ENCODE measurements around the gene ANO10.
A peak's percentile ranks its signal among the peaks of the same experiment; 100 is the strongest.
"Not testable (repeated sequence)": the region's sequence is repeated elsewhere in the genome, so short reads cannot be mapped to it uniquely, and the experiment has no call there.

Gene ANO10

GRCh38 chr3:43477600-43477999 is 144.2 kb downstream of the ANO10 start:
- no peak for DNase-seq (ENCODE audit: low spot score)

GRCh38 chr3:43473737-43474136 is 148.1 kb downstream of the ANO10 start:
- DNase-seq (ENCODE audit: low spot score) = no peak

GRCh38 chr3:43473244-43473643 is 148.6 kb downstream of the ANO10 start:
- DNase-seq (ENCODE audit: low spot score) = no peak

GRCh38 chr3:43468133-43468532 is 153.7 kb downstream of the ANO10 start:
- no peak for DNase-seq (ENCODE audit: low spot score)

GRCh38 chr3:43465109-43465508 is 156.7 kb downstream of the ANO10 start:
- DNase-seq (ENCODE audit: low spot score) = no peak

- not testable (repeated sequence) for DNase-seq (ENCODE audit: low spot score)
These were observed 159.2 kb downstream of the ANO10 start for GRCh38 chr3:43462566-43462965.

- no peak for DNase-seq (ENCODE audit: low spot score)
These were observed 160.5 kb downstream of the ANO10 start for GRCh38 chr3:43461345-43461744.

GRCh38 chr3:43457038-43457437 is 164.8 kb downstream of the ANO10 start:
- not testable (repeated sequence) for DNase-seq (ENCODE audit: low spot score)

GRCh38 chr3:43455233-43455632 is 166.6 kb downstream of the ANO10 start:
- DNase-seq (ENCODE audit: low spot score) = peak; percentile 49

- no peak for DNase-seq (ENCODE audit: low spot score)
These were observed 167.8 kb downstream of the ANO10 start for GRCh38 chr3:43453981-43454380.

GRCh38 chr3:43451670-43452254 is 170.0 kb downstream of the ANO10 start:
- DNase-seq (ENCODE audit: low spot score) = no peak

GRCh38 chr3:43448098-43448497 is 173.7 kb downstream of the ANO10 start:
- no peak for DNase-seq (ENCODE audit: low spot score)

GRCh38 chr3:43445820-43446219 is 176.0 kb downstream of the ANO10 start:
- no peak for DNase-seq (ENCODE audit: low spot score)

GRCh38 chr3:43442872-43443395 is 178.9 kb downstream of the ANO10 start:
- DNase-seq (ENCODE audit: low spot score) = no peak

- no peak for DNase-seq (ENCODE audit: low spot score)
These were observed 185.2 kb downstream of the ANO10 start for GRCh38 chr3:43436507-43437140.

- DNase-seq (ENCODE audit: low spot score) = no peak
These were observed 186.1 kb downstream of the ANO10 start for GRCh38 chr3:43435706-43436105.

GRCh38 chr3:43434431-43434830 is 187.4 kb downstream of the ANO10 start:
- no peak for DNase-seq (ENCODE audit: low spot score)

- no peak for DNase-seq (ENCODE audit: low spot score)
These were observed 189.3 kb downstream of the ANO10 start for GRCh38 chr3:43432462-43432861.

- DNase-seq (ENCODE audit: low spot score) = no peak
These were observed 195.4 kb downstream of the ANO10 start for GRCh38 chr3:43426388-43426787.

GRCh38 chr3:43425829-43426228 is 196.0 kb downstream of the ANO10 start:
- DNase-seq (ENCODE audit: low spot score) = no peak

GRCh38 chr3:43423639-43424038 is 198.2 kb downstream of the ANO10 start:
- no peak for DNase-seq (ENCODE audit: low spot score)

- no peak for DNase-seq (ENCODE audit: low spot score)
These were observed 198.7 kb downstream of the ANO10 start for GRCh38 chr3:43423142-43423541.

GRCh38 chr3:43418601-43419272 is 203.1 kb downstream of the ANO10 start:
- no peak for DNase-seq (ENCODE audit: low spot score)

All from AG20443 (cell line).